Karpas-422 (cell line): ENCODE results near the gene NAA50. TPM values are rescaled to one million over a fixed set of nuclear protein-coding genes. Genes with fewer than 3 reads are reported as not detected.

ENCODE experiments used
- DNase-seq: peaks from one replicate; pipeline ENCODE4 v3.0.0-alpha.2; 2015
- H2AFZ ChIP-seq: fragments of 200-600 bp; sonication (generic); 2 replicates; pipeline ENCODE4 v1.6.1; 2014; ENCODE audit warnings: antibody characterized with exemption, low read length, mixed read lengths
- H3K27ac ChIP-seq: fragments of 200-600 bp; sonication (generic); 2 replicates; pipeline ENCODE4 v1.5.1; 2014; ENCODE audit warnings: mild to moderate bottlenecking, low read length, moderate library complexity
- H3K27me3 ChIP-seq: fragments of 200-600 bp; sonication (generic); 2 replicates; pipeline ENCODE4 v1.6.1; 2014; ENCODE audit warnings: low read length, mixed read lengths
- H3K36me3 ChIP-seq: fragments of 200-600 bp; sonication (generic); 2 replicates; pipeline ENCODE4 v1.6.1; 2014; ENCODE audit warnings: low read length, mixed read lengths; ENCODE audit not compliant: insufficient read depth
- H3K4me1 ChIP-seq: fragments of 200-600 bp; sonication (generic); 2 replicates; pipeline ENCODE4 v1.6.1; 2014; ENCODE audit warnings: mild to moderate bottlenecking, low read length, mixed read lengths
- H3K4me2 ChIP-seq: fragments of 200-600 bp; sonication (generic); 2 replicates; pipeline ENCODE4 v1.6.1; 2014; ENCODE audit warnings: low read length, low read depth, mild to moderate bottlenecking; ENCODE audit not compliant: poor library complexity, severe bottlenecking
- H3K4me3 ChIP-seq: fragments of 200-600 bp; sonication (generic); 2 replicates; pipeline ENCODE4 v1.5.1; 2014; ENCODE audit warnings: mild to moderate bottlenecking, antibody characterized with exemption, low read length, mixed read lengths
- H3K79me2 ChIP-seq: fragments of 200-600 bp; sonication (generic); 2 replicates; pipeline ENCODE4 v1.6.1; 2014; ENCODE audit warnings: mild to moderate bottlenecking, low read length, mixed read lengths
- H3K9ac ChIP-seq: fragments of 200-600 bp; sonication (generic); 2 replicates; pipeline ENCODE4 v1.6.0; 2014; ENCODE audit warnings: low read length
- H3K9me2 ChIP-seq: fragments of 200-600 bp; sonication (generic), shearing (Covaris generic); replicated peaks from 2 replicates; pipeline ENCODE4 v1.6.0; 2014; ENCODE audit warnings: mild to moderate bottlenecking, low read length, moderate library complexity; ENCODE audit not compliant: insufficient read depth
- H3K9me3 ChIP-seq: fragments of 300-700, 200-600 bp; sonication (generic); 2 replicates; pipeline ENCODE4 v1.6.1; 2014; ENCODE audit warnings: low read length, mixed read lengths
- H4K20me1 ChIP-seq: fragments of 200-600 bp; sonication (generic); 2 replicates; pipeline ENCODE4 v1.6.1; 2014; ENCODE audit warnings: mild to moderate bottlenecking, antibody characterized with exemption, low read length, low read depth; ENCODE audit not compliant: insufficient read depth
- total RNA-seq: library from RNA; depleted of rRNA; stranded (reverse); fragments of >200 nt; shearing (Covaris generic); gene quantifications from 2 replicates; pipeline ENCODE4 v1.2.3, GENCODE V29; 2014; ENCODE audit warnings: low replicate concordance

Gene NAA50
- total RNA-seq, 1 experiment from 2014 or later, result 181 TPM

- H4K20me1 ChIP-seq, result peaks cover 82% of the 10 kb centered on the region
- H3K4me1 ChIP-seq, result peaks cover 10% of the 10 kb centered on the region
- H2AFZ ChIP-seq, result no peak overlapping the region
- H3K27ac ChIP-seq, result no peak overlapping the region
- no peak overlapping the region for H3K9ac ChIP-seq
- peaks cover 98% of the 10 kb centered on the region for H3K79me2 ChIP-seq
- no peak for DNase-seq
- no peak overlapping the region for H3K4me2 ChIP-seq
- no peaks in the 10 kb centered on the region for H3K9me2 ChIP-seq
- H3K4me3 ChIP-seq, result no peak overlapping the region
- peaks cover 38% of the 10 kb centered on the region for H3K36me3 ChIP-seq
- H3K9me3 ChIP-seq, result no peaks in the 10 kb centered on the region
- H3K27me3 ChIP-seq, result no peaks in the 10 kb centered on the region
Observed at GRCh38 chr3:113731694-113732093, 14.4 kb downstream of the NAA50 start.

DNA sequence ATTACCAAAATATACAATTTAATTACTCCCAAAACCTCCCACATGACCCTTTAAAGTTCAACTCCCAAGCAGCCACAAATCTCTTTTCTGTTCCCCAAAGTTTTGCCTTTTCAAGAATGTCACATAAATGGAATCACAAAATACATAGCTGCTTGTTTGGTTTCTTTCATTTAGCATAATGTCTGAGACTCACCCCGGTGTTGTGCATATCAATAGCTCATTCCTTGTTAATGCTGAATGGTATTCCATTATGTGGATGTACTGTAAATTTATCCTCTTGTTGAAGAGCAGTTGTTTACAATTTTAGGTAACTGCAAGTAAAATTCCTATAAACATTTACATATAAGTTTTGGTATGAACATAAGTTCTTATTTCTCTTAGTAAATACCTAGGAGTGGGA is 15.5 kb downstream of the NAA50 start:
- no peaks in the 10 kb centered on the region for H3K27me3 ChIP-seq

DNA sequence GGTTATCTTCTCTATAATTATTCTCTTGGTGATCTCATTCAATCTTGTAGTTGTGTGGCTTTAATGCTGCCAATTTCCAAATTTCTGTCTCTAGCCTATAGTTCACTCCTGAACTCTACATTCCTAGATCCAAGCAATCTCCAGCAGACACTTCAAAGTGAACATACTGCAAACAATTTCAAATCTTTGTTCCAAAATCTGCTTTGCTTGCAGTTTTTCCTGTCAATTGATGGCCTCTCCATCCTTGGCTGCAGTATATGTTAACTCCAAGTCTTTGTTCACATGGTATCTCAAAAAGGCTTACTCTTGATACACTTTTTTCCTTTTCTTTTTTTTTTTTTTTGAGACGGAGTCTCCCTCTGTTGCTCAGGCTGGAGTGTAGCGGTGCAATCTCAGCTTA is 17.4 kb downstream of the NAA50 start:
- H3K9me2 ChIP-seq, result no peaks in the 10 kb centered on the region
- H3K9ac ChIP-seq, result no peak overlapping the region
- H4K20me1 ChIP-seq, result peaks cover 72% of the 10 kb centered on the region
- no peak for DNase-seq
- no peaks in the 10 kb centered on the region for H3K9me3 ChIP-seq
- H3K79me2 ChIP-seq, result peaks cover 98% of the 10 kb centered on the region
- H3K4me1 ChIP-seq, result no peaks in the 10 kb centered on the region
- H3K27me3 ChIP-seq, result no peaks in the 10 kb centered on the region
- H3K27ac ChIP-seq, result no peak overlapping the region
- no peak overlapping the region for H3K4me3 ChIP-seq
- no peak overlapping the region for H3K4me2 ChIP-seq
- H3K36me3 ChIP-seq, result peaks cover 38% of the 10 kb centered on the region
- no peak overlapping the region for H2AFZ ChIP-seq

More for the DNA sequence above, 15.5 kb downstream of the NAA50 start:
- Histone ChIP-seq H3K36me3 (peaks cover 34% of the 10 kb centered on the region), H3K4me2 (no peak overlapping the region), H3K79me2 (peaks cover 98% of the 10 kb centered on the region), H3K27ac (no peak overlapping the region), H2AFZ (no peak overlapping the region), H3K4me1 (no peaks in the 10 kb centered on the region; the same call in 1 of the 2 replicates), H3K9ac (no peak overlapping the region), H3K9me2 (no peaks in the 10 kb centered on the region), H3K9me3 (no peaks in the 10 kb centered on the region), H3K4me3 (no peak overlapping the region), H4K20me1 (peaks cover 74% of the 10 kb centered on the region)
- DNase-seq, result no peak

GRCh38 chr3:113721636-113722035 is 24.4 kb downstream of the NAA50 start:
- Histone ChIP-seq H3K4me1 (no peaks in the 10 kb centered on the region), H3K9ac (no peak overlapping the region), H3K9me2 (no peaks in the 10 kb centered on the region), H3K27me3 (no peaks in the 10 kb centered on the region), H4K20me1 (peaks cover 39% of the 10 kb centered on the region), H3K36me3 (peaks cover 65% of the 10 kb centered on the region), H2AFZ (no peak overlapping the region), H3K27ac (no peak overlapping the region), H3K79me2 (peaks cover 34% of the 10 kb centered on the region), H3K9me3 (no peaks in the 10 kb centered on the region), H3K4me3 (no peak overlapping the region), H3K4me2 (no peak overlapping the region)
- DNase-seq, result no peak

DNA sequence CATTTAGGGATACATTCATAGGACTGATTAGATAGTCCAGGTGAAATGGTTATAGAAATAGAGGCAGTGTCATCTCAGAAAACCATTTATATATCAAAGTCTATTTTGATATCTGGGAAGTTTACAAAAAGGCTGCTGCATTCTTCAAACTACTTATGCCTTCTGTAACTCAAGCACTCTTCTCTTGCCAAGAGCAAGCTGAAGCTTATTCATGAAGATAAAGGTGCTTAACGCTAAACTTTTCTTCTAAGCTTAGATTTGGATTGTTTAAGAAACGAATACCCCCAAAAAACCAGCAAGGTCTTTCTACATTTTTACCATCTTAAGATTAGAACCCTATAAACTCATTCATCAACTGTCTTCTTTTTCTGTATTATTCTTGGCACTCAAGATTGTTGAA is 26.3 kb downstream of the NAA50 start:
- no peaks in the 10 kb centered on the region for H3K9me3 ChIP-seq
- no peak for DNase-seq
- no peak overlapping the region for H3K4me3 ChIP-seq
- peaks cover 32% of the 10 kb centered on the region for H4K20me1 ChIP-seq
- no peak overlapping the region for H3K27ac ChIP-seq
- no peaks in the 10 kb centered on the region for H3K27me3 ChIP-seq
- H3K4me1 ChIP-seq, result no peaks in the 10 kb centered on the region
- no peaks in the 10 kb centered on the region for H3K9me2 ChIP-seq
- no peak overlapping the region for H3K9ac ChIP-seq
- H2AFZ ChIP-seq, result no peak overlapping the region
- H3K36me3 ChIP-seq, result peaks cover 69% of the 10 kb centered on the region
- H3K79me2 ChIP-seq, result peaks cover 15% of the 10 kb centered on the region
- no peak overlapping the region for H3K4me2 ChIP-seq

GRCh38 chr3:113719294-113719693 is 26.8 kb downstream of the NAA50 start:
- H3K27ac ChIP-seq, result no peak overlapping the region
- H3K79me2 ChIP-seq, result peaks cover 11% of the 10 kb centered on the region
- H3K9me3 ChIP-seq, result no peaks in the 10 kb centered on the region
- no peak overlapping the region for H3K4me2 ChIP-seq
- peaks cover 27% of the 10 kb centered on the region for H4K20me1 ChIP-seq
- no peaks in the 10 kb centered on the region for H3K4me1 ChIP-seq
- no peaks in the 10 kb centered on the region for H3K9me2 ChIP-seq
- peaks cover 65% of the 10 kb centered on the region for H3K36me3 ChIP-seq
- no peak overlapping the region for H3K9ac ChIP-seq
- DNase-seq, result no peak
- no peaks in the 10 kb centered on the region for H3K27me3 ChIP-seq
- H2AFZ ChIP-seq, result no peak overlapping the region
- no peak overlapping the region for H3K4me3 ChIP-seq

GRCh38 chr3:113717818-113718217 is 28.2 kb downstream of the NAA50 start:
- no peaks in the 10 kb centered on the region for H3K4me1 ChIP-seq
- no peaks in the 10 kb centered on the region for H3K27me3 ChIP-seq
- H3K9ac ChIP-seq, result no peak overlapping the region
- H3K79me2 ChIP-seq, result no peaks in the 10 kb centered on the region
- H3K9me2 ChIP-seq, result no peaks in the 10 kb centered on the region
- peaks cover 20% of the 10 kb centered on the region for H4K20me1 ChIP-seq
- H2AFZ ChIP-seq, result no peak overlapping the region
- peaks cover 52% of the 10 kb centered on the region for H3K36me3 ChIP-seq
- no peak overlapping the region for H3K27ac ChIP-seq
- H3K9me3 ChIP-seq, result no peaks in the 10 kb centered on the region
- no peak overlapping the region for H3K4me2 ChIP-seq
- no peak for DNase-seq
- H3K4me3 ChIP-seq, result no peak overlapping the region

GRCh38 chr3:113717308-113717707 is 28.7 kb downstream of the NAA50 start:
- Histone ChIP-seq H3K36me3 (peaks cover 47% of the 10 kb centered on the region), H3K4me3 (no peak overlapping the region), H3K9ac (no peak overlapping the region), H3K4me1 (no peaks in the 10 kb centered on the region), H3K9me2 (no peaks in the 10 kb centered on the region), H3K9me3 (no peaks in the 10 kb centered on the region), H4K20me1 (peaks cover 17% of the 10 kb centered on the region), H2AFZ (no peak overlapping the region), H3K27ac (no peak overlapping the region), H3K27me3 (no peaks in the 10 kb centered on the region), H3K79me2 (no peaks in the 10 kb centered on the region), H3K4me2 (no peak overlapping the region)
- DNase-seq, result no peak

GRCh38 chr3:113714702-113715101 is 31.3 kb downstream of the NAA50 start:
- 0 out of 2 replicates have a peak, but pooled peaks cover 8% of the 10 kb centered on the region for H4K20me1 ChIP-seq
- DNase-seq, result no peak
- no peaks in the 10 kb centered on the region for H3K9me2 ChIP-seq
- H3K27me3 ChIP-seq, result no peaks in the 10 kb centered on the region
- H3K36me3 ChIP-seq, result peaks cover 21% of the 10 kb centered on the region
- H3K4me2 ChIP-seq, result no peak overlapping the region
- H3K9ac ChIP-seq, result no peak overlapping the region
- H3K79me2 ChIP-seq, result no peaks in the 10 kb centered on the region
- H3K9me3 ChIP-seq, result no peaks in the 10 kb centered on the region
- H3K4me3 ChIP-seq, result no peak overlapping the region
- H2AFZ ChIP-seq, result no peak overlapping the region
- H3K4me1 ChIP-seq, result no peaks in the 10 kb centered on the region
- H3K27ac ChIP-seq, result no peak overlapping the region
